ENCODE measurements around the gene THADA. TPM values are rescaled to one million over a fixed set of nuclear protein-coding genes. Genes with fewer than 3 reads are reported as not detected.

The THADA gene
- total RNA-seq, 2 donors from 2014 or later = 41.1 to 54.3 TPM

DNA sequence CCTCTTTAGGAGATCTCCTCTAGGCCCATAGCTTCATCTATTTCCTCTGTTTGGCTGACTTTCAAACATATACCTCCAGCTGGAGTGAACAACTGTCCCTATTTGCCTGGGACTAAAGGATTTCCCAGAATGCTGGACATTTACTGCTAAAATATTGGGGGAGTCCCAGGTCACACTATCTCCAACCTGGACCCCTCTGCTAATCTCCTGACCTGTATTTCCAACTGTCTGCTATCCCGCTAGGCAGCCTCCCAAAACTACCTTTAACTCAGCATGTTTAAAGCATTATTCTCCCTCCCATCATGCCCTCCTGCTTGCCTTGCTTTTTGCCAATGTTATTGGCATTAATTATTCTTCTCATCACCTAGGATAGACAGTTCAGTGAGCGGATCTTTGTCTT, 77.1 kb downstream of the THADA start:
- Histone ChIP-seq H3K4me3 (no peak overlapping the region), H3K9me3 (no peaks in the 10 kb centered on the region), H3K27ac (peak overlapping the region; percentile 76), H3K36me3 (no peaks in the 10 kb centered on the region), H3K4me1 (replicated peaks) (peaks cover 3% of the 10 kb centered on the region), H3K27me3 (replicated peaks; ENCODE audit: insufficient read depth) (no peaks in the 10 kb centered on the region)
- WGBS = 95% methylated on average over 2 of the region's 2 CpGs
- TF ChIP-seq POLR2A (IDR thresholded peaks at IDR 0.05) (no peak), POLR2AphosphoS5 (IDR thresholded peaks at IDR 0.05) (no peak)
- TF ChIP-seq, protein P1, sequence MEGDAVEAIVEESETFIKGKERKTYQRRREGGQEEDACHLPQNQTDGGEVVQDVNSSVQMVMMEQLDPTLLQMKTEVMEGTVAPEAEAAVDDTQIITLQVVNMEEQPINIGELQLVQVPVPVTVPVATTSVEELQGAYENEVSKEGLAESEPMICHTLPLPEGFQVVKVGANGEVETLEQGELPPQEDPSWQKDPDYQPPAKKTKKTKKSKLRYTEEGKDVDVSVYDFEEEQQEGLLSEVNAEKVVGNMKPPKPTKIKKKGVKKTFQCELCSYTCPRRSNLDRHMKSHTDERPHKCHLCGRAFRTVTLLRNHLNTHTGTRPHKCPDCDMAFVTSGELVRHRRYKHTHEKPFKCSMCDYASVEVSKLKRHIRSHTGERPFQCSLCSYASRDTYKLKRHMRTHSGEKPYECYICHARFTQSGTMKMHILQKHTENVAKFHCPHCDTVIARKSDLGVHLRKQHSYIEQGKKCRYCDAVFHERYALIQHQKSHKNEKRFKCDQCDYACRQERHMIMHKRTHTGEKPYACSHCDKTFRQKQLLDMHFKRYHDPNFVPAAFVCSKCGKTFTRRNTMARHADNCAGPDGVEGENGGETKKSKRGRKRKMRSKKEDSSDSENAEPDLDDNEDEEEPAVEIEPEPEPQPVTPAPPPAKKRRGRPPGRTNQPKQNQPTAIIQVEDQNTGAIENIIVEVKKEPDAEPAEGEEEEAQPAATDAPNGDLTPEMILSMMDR (IDR thresholded peaks at IDR 0.05) = no peak
- no peak for DNase-seq (ENCODE audit: low spot score)
- intact Hi-C loops (cut with DNase I) = no loop called here

DNA sequence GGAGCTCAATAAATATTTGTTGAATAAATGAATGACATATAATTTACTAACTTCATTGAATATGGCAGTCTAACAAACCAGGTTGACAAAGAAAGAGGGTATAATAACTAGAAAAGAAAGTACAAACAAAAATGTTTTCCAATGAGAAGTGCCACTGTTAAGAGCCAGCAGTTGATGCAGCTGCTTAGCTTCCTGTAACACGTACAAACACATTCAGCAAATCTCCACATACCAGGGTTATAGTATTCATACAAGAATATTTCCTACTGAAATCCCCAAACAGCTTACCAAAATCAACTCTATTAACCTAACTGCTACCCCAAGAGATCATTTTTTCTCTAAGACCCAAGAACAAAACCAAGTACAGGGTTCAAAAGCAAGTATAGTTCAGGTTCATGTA, 77.7 kb downstream of the THADA start:
- peaks cover 3% of the 10 kb centered on the region for H3K4me1 ChIP-seq (replicated peaks)

DNA sequence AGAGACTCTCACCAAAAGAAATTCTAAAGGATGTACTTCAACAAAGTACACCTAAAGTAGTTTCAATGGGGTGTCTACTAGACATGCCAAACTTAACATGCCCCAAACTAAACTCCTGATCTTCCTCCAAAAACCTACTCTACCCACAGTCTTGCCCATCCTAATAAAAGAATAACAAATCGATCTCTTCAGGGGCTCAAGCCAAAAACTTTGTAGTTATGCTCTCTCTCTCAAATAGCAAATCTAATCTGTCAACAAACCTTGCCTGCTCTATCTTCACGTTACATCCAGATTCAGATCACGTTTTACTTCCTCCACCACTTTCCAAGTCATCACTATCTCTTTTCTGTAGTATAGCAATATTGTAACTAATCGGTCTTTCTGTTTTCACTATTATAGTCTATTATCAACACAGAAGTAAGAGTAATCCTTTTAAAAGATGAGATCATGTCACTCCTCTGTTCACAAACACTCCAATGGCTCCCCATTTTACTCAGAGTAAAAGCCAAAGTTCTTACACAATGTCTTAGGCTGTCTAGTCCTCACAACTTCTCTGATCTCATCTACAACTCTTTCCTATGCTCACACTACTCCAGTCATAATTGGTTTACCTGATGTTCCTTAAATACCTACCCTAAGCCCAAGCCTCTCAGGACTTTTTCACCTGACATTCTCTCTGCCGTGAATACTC, 79.9 kb downstream of the THADA start:
- H3K4me1 ChIP-seq (replicated peaks) = peaks cover 3% of the 10 kb centered on the region
- TF ChIP-seq, protein P1 (IDR thresholded peaks at IDR 0.05) = no peak
- TF ChIP-seq POLR2A (IDR thresholded peaks at IDR 0.05) (no peak), POLR2AphosphoS5 (IDR thresholded peaks at IDR 0.05) (no peak)
- intact Hi-C loops (cut with DNase I) = no loop called here
- no peak overlapping the region for H3K4me3 ChIP-seq
- no peaks in the 10 kb centered on the region for H3K27me3 ChIP-seq (replicated peaks; ENCODE audit: insufficient read depth)
- no peaks in the 10 kb centered on the region for H3K9me3 ChIP-seq
- H3K36me3 ChIP-seq = no peaks in the 10 kb centered on the region
- DNase-seq (ENCODE audit: low spot score) = no peak
- 45% methylated on average over 5 of the region's 5 CpGs for WGBS
- peak overlapping the region; percentile 76 for H3K27ac ChIP-seq

More for the DNA sequence above, 77.7 kb downstream of the THADA start:
- intact Hi-C loops (cut with DNase I) = no loop called here
- TF ChIP-seq, protein P1 (IDR thresholded peaks at IDR 0.05) = no peak
- TF ChIP-seq POLR2A (IDR thresholded peaks at IDR 0.05) = no peak
- TF ChIP-seq POLR2AphosphoS5 (IDR thresholded peaks at IDR 0.05) = no peak
- DNase-seq (ENCODE audit: low spot score) = no peak
- H3K9me3 ChIP-seq = no peaks in the 10 kb centered on the region
- no peaks in the 10 kb centered on the region for H3K27me3 ChIP-seq (replicated peaks; ENCODE audit: insufficient read depth)
- H3K27ac ChIP-seq = peak overlapping the region; percentile 76
- no peak overlapping the region for H3K4me3 ChIP-seq
- H3K36me3 ChIP-seq = no peaks in the 10 kb centered on the region
- WGBS = 23% methylated on average over 1 of the region's 1 CpG

DNA sequence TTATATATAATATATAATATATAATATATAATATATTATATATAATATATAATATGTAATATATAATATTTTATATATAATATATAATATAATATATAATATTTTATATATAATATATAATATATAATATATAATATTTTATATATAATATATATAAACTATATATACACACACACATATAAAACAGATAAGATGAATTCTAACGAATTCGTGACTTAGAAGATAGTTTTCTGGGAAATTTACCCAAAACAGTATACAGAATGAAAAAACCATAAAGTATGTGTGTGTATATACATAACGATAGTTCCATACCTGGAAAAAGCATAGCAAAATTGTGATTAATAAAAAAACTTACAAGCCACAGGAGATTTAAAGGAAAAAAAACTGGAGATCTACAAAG, 80.6 kb downstream of the THADA start:
- no peak for DNase-seq (ENCODE audit: low spot score)
- Histone ChIP-seq H3K27ac (peak overlapping the region; percentile 76), H3K36me3 (no peaks in the 10 kb centered on the region), H3K9me3 (no peaks in the 10 kb centered on the region), H3K4me3 (no peak overlapping the region), H3K4me1 (replicated peaks) (peaks cover 3% of the 10 kb centered on the region), H3K27me3 (replicated peaks; ENCODE audit: insufficient read depth) (no peaks in the 10 kb centered on the region)
- no peak for TF ChIP-seq POLR2AphosphoS5 (IDR thresholded peaks at IDR 0.05)
- no peak for TF ChIP-seq POLR2A (IDR thresholded peaks at IDR 0.05)
- TF ChIP-seq, protein P1 (IDR thresholded peaks at IDR 0.05) = no peak
- WGBS = 98% methylated on average over 3 of the region's 3 CpGs
- intact Hi-C loops (cut with DNase I) = no loop called here

DNA sequence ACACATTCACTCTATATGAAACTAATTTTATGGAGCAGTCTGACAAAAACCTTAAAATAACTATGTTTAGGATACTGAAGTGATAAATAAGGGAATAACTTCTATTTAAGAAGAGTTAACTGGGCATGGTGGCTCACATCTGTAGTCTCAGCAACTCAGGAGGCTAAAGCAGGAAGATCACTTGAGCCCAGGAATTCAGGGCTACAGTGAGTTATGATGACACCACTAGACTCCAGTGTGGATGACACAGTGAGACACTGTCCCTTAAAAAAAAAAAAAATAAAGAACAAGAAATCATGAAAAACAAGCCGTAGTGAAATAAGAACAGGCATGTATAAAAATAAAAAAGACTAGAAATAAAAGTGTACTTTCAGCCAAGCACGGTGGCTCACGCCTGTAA, 82.0 kb downstream of the THADA start:
- no peak for DNase-seq (ENCODE audit: low spot score)
- Histone ChIP-seq H3K27me3 (replicated peaks; ENCODE audit: insufficient read depth) (no peaks in the 10 kb centered on the region), H3K27ac (peak overlapping the region; percentile 15 to 37), H3K9me3 (no peaks in the 10 kb centered on the region), H3K36me3 (no peaks in the 10 kb centered on the region), H3K4me1 (replicated peaks) (no peaks in the 10 kb centered on the region), H3K4me3 (no peak overlapping the region)
- TF ChIP-seq, protein P1 (IDR thresholded peaks at IDR 0.05) = no peak
- TF ChIP-seq POLR2A (IDR thresholded peaks at IDR 0.05) = no peak
- TF ChIP-seq POLR2AphosphoS5 (IDR thresholded peaks at IDR 0.05) = no peak
- 91% methylated on average over 3 of the region's 3 CpGs for WGBS
- intact Hi-C loops (cut with DNase I) = no loop called here
